ENCODE data around the gene RIPK4. TPM values are rescaled to one million over a fixed set of nuclear protein-coding genes. Genes with fewer than 3 reads are reported as not detected.

Gene RIPK4
- polyA plus RNA-seq, 3 donors from 2014 or later: not detected

GRCh38 chr21:41761934-41762635 lies 4.8 kb downstream of the RIPK4 start:
- Mint-ChIP-seq H3K4me1 (peaks cover 6 to 12% of the 10 kb centered on the region in 2 donors), H3K27ac (no peak overlapping the region), H3K9me3 (peaks cover 0 to under 1% (median 0%) of the 10 kb centered on the region in 6 donors), H3K4me3 (no peak overlapping the region), H3K27me3 (ENCODE audit: low read depth in 3 of 3) (peaks cover 20 to 47% (median 20%) of the 10 kb centered on the region in 3 donors), H3K36me3 (no peaks in the 10 kb centered on the region)
- no peak for DNase-seq

GRCh38 chr21:41761211-41761933 lies 5.5 kb downstream of the RIPK4 start:
- no peak overlapping the region for H3K27ac Mint-ChIP-seq
- DNase-seq: peak in 1 of 3 donors; percentile 5
- H3K9me3 Mint-ChIP-seq: no peaks in the 10 kb centered on the region
- H3K27me3 Mint-ChIP-seq (ENCODE audit: low read depth in 3 of 3): peaks cover 19 to 46% (median 20%) of the 10 kb centered on the region in 3 donors
- H3K4me3 Mint-ChIP-seq: peak overlapping the region in 3 of 5 donors; percentile 6 to 52 (median 7)
- H3K36me3 Mint-ChIP-seq: no peaks in the 10 kb centered on the region
- H3K4me1 Mint-ChIP-seq: peaks cover 5 to 9% of the 10 kb centered on the region in 2 donors

- peaks cover 16 to 44% (median 19%) of the 10 kb centered on the region in 3 donors for H3K27me3 Mint-ChIP-seq (ENCODE audit: low read depth in 3 of 3)
Observed at GRCh38 chr21:41760411-41760810, 6.4 kb downstream of the RIPK4 start.

GRCh38 chr21:41759926-41760325 lies 6.9 kb downstream of the RIPK4 start:
- no peak for DNase-seq
- Mint-ChIP-seq H3K4me1 (peaks cover 5 to 9% of the 10 kb centered on the region in 2 donors), H3K9me3 (no peaks in the 10 kb centered on the region), H3K36me3 (no peaks in the 10 kb centered on the region), H3K27me3 (ENCODE audit: low read depth in 3 of 3) (peaks cover 14 to 39% (median 18%) of the 10 kb centered on the region in 3 donors), H3K4me3 (peak overlapping the region in 1 of 5 donors; percentile 30), H3K27ac (no peak overlapping the region)

More at GRCh38 chr21:41760411-41760810, 6.4 kb downstream of the RIPK4 start:
- no peak overlapping the region for H3K27ac Mint-ChIP-seq
- no peak for DNase-seq
- peak overlapping the region in 1 of 5 donors; percentile 30 for H3K4me3 Mint-ChIP-seq
- no peaks in the 10 kb centered on the region for H3K36me3 Mint-ChIP-seq
- peaks cover 5 to 9% of the 10 kb centered on the region in 2 donors for H3K4me1 Mint-ChIP-seq
- H3K9me3 Mint-ChIP-seq: no peaks in the 10 kb centered on the region

GRCh38 chr21:41759214-41759840 lies 7.5 kb downstream of the RIPK4 start:
- H3K9me3 Mint-ChIP-seq: no peaks in the 10 kb centered on the region
- H3K27ac Mint-ChIP-seq: no peak overlapping the region
- peaks cover 10 to 37% (median 18%) of the 10 kb centered on the region in 3 donors for H3K27me3 Mint-ChIP-seq (ENCODE audit: low read depth in 3 of 3)
- no peak overlapping the region for H3K4me3 Mint-ChIP-seq
- H3K36me3 Mint-ChIP-seq: no peaks in the 10 kb centered on the region
- no peak for DNase-seq
- H3K4me1 Mint-ChIP-seq: peaks cover 5 to 9% of the 10 kb centered on the region in 2 donors

GRCh38 chr21:41758550-41758949 lies 8.3 kb downstream of the RIPK4 start:
- peaks cover 5 to 9% of the 10 kb centered on the region in 2 donors for H3K4me1 Mint-ChIP-seq
- H3K4me3 Mint-ChIP-seq: no peak overlapping the region
- peaks cover 7 to 35% (median 16%) of the 10 kb centered on the region in 3 donors for H3K27me3 Mint-ChIP-seq (ENCODE audit: low read depth in 3 of 3)
- H3K27ac Mint-ChIP-seq: no peak overlapping the region
- H3K36me3 Mint-ChIP-seq: no peaks in the 10 kb centered on the region
- H3K9me3 Mint-ChIP-seq: no peaks in the 10 kb centered on the region
- no peak for DNase-seq

GRCh38 chr21:41755934-41756773 lies 10.7 kb downstream of the RIPK4 start:
- Mint-ChIP-seq H3K4me1 (peaks cover 2 to 4% of the 10 kb centered on the region in 2 donors), H3K9me3 (no peaks in the 10 kb centered on the region), H3K27me3 (ENCODE audit: low read depth in 3 of 3) (peaks cover 6 to 16% (median 7%) of the 10 kb centered on the region in 3 donors), H3K36me3 (no peaks in the 10 kb centered on the region), H3K27ac (no peak overlapping the region), H3K4me3 (no peak overlapping the region)
- DNase-seq: no peak

- DNase-seq: no peak
- Mint-ChIP-seq H3K4me1 (no peaks in the 10 kb centered on the region), H3K36me3 (no peaks in the 10 kb centered on the region), H3K4me3 (no peak overlapping the region), H3K27ac (no peak overlapping the region), H3K9me3 (no peaks in the 10 kb centered on the region), H3K27me3 (ENCODE audit: low read depth in 3 of 3) (peaks cover 3 to 12% (median 6%) of the 10 kb centered on the region in 3 donors)
Observed at GRCh38 chr21:41755258-41755933, 11.5 kb downstream of the RIPK4 start.

GRCh38 chr21:41754479-41754891 lies 12.4 kb downstream of the RIPK4 start:
- Mint-ChIP-seq H3K9me3 (no peaks in the 10 kb centered on the region), H3K36me3 (no peaks in the 10 kb centered on the region), H3K4me1 (no peaks in the 10 kb centered on the region), H3K4me3 (no peak overlapping the region), H3K27ac (no peak overlapping the region), H3K27me3 (ENCODE audit: low read depth in 3 of 3) (peaks cover 0 to 6% (median 0%) of the 10 kb centered on the region in 3 donors)
- DNase-seq: no peak

GRCh38 chr21:41753006-41753898 lies 13.6 kb downstream of the RIPK4 start:
- Mint-ChIP-seq H3K4me1 (no peaks in the 10 kb centered on the region), H3K9me3 (no peaks in the 10 kb centered on the region), H3K4me3 (no peak overlapping the region), H3K27me3 (ENCODE audit: low read depth in 3 of 3) (peaks cover 0 to 2% (median 0%) of the 10 kb centered on the region in 3 donors), H3K27ac (no peak overlapping the region), H3K36me3 (no peaks in the 10 kb centered on the region)
- no peak for DNase-seq

GRCh38 chr21:41752231-41752681 lies 14.6 kb downstream of the RIPK4 start:
- Mint-ChIP-seq H3K27ac (no peak overlapping the region), H3K4me3 (no peak overlapping the region), H3K27me3 (ENCODE audit: low read depth in 3 of 3) (peaks cover 0 to 4% (median 0%) of the 10 kb centered on the region in 3 donors), H3K36me3 (no peaks in the 10 kb centered on the region), H3K4me1 (no peaks in the 10 kb centered on the region), H3K9me3 (no peaks in the 10 kb centered on the region)
- no peak for DNase-seq

GRCh38 chr21:41751611-41752011 lies 15.2 kb downstream of the RIPK4 start:
- H3K27ac Mint-ChIP-seq: no peak overlapping the region
- H3K27me3 Mint-ChIP-seq (ENCODE audit: low read depth in 3 of 3): peaks cover 0 to 4% (median 2%) of the 10 kb centered on the region in 3 donors
- H3K36me3 Mint-ChIP-seq: no peaks in the 10 kb centered on the region
- H3K9me3 Mint-ChIP-seq: no peaks in the 10 kb centered on the region
- no peak for DNase-seq
- no peak overlapping the region for H3K4me3 Mint-ChIP-seq
- no peaks in the 10 kb centered on the region for H3K4me1 Mint-ChIP-seq

Measured in immature natural killer cell (primary cell).